T-cell (primary cell): Measurements from ENCODE around the gene PRKN. TPM values are rescaled to one million over a fixed set of nuclear protein-coding genes. Genes with fewer than 3 reads are reported as not detected.
"Not testable (repeated sequence)": the region's sequence is repeated elsewhere in the genome, so short reads cannot be mapped to it uniquely, and the experiment has no call there.

ENCODE experiments used
- ATAC-seq, 4 experiments: fragments of 200-7000 bp in 3 of 4; fragments of 150-1000 bp in 1 of 4; cut with Tn5 transposase; replicated peaks in 1 of 4; 1 replicate in 3 of 4; 2 replicates in 1 of 4; pipeline ENCODE4 v1.10.0; 2021; ENCODE audit warnings: moderate library complexity in 3 of 4, mild to moderate bottlenecking in 2 of 4, moderate number of reproducible peaks in 1 of 4
- CTCF ChIA-PET, 2 donors: fragments of 300-600 bp; sonication (Branson Sonifier 250); formaldehyde crosslinking; loops; one replicate each; lab custom pipeline; 2022; ENCODE audit warnings: antibody characterized with exemption in 2 of 2; lab: Charles Lee
- POLR2A ChIA-PET, 2 donors: fragments of 300-600 bp; sonication (Branson Sonifier 250); formaldehyde crosslinking; loops; one replicate each; lab custom pipeline; 2022; ENCODE audit warnings: antibody characterized with exemption in 2 of 2; lab: Charles Lee
- DNase-seq, 35 experiments: peaks; one replicate each; pipeline versions ENCODE4 v3.0.0 to v3.0.0-alpha.2; 2013 to 2023
- H3K27ac ChIP-seq: one replicate; pipeline ENCODE4 v1.5.1; 2013; ENCODE audit warnings: low read length
- H3K27me3 ChIP-seq, 2 experiments: replicated peaks in 1 of 2; 1 replicate in 1 of 2; 2 replicates in 1 of 2; pipeline versions ENCODE4 v1.6.1 to v1.7.0; 2013; ENCODE audit warnings: low read length in 1 of 2, mixed read lengths in 1 of 2; ENCODE audit not compliant: control insufficient read depth in 2 of 2, insufficient read depth in 2 of 2; ENCODE audit errors: extremely low read depth in 1 of 2
- H3K36me3 ChIP-seq, 2 donors: 1 replicate in 1 of 2; 2 replicates in 1 of 2; pipeline versions ENCODE4 v1.6.1 to v1.7.0; 2013; ENCODE audit warnings: low read length in 1 of 2; ENCODE audit not compliant: control insufficient read depth in 2 of 2, insufficient read depth in 1 of 2; ENCODE audit errors: extremely low read depth in 1 of 2
- H3K4me1 ChIP-seq, 2 experiments: 1 replicate in 1 of 2; 2 replicates in 1 of 2; pipeline versions ENCODE4 v1.6.1 to v1.7.0; 2013; ENCODE audit warnings: low read length in 2 of 2, mixed read lengths in 1 of 2; ENCODE audit not compliant: insufficient read depth in 2 of 2, control insufficient read depth in 1 of 2; ENCODE audit errors: extremely low read depth in 1 of 2
- H3K4me3 ChIP-seq, 2 donors: 1 replicate in 1 of 2; 2 replicates in 1 of 2; pipeline versions ENCODE4 v1.5.1 to v1.7.0; 2013; ENCODE audit warnings: mild to moderate bottlenecking in 2 of 2, low read length in 1 of 2, moderate library complexity in 1 of 2; ENCODE audit not compliant: control insufficient read depth in 1 of 2; ENCODE audit errors: extremely low read depth in 1 of 2
- H3K9me3 ChIP-seq: 2 replicates; pipeline ENCODE4 v1.7.0; 2013
- H3K27ac Mint-ChIP-seq, 2 donors: one replicate each; pipeline ENCODE4 v1.8.0; 2020 to 2021; ENCODE audit warnings: mild to moderate bottlenecking in 2 of 2, mixed read lengths in 2 of 2
- H3K27me3 Mint-ChIP-seq, 2 donors: one replicate each; pipeline ENCODE4 v1.8.0; 2021 to 2022; ENCODE audit warnings: mixed read lengths in 2 of 2
- H3K36me3 Mint-ChIP-seq: one replicate; pipeline ENCODE4 v1.8.0; 2021; ENCODE audit warnings: mixed read lengths
- H3K4me1 Mint-ChIP-seq, 3 donors: one replicate each; pipeline ENCODE4 v1.8.0; 2020 to 2022; ENCODE audit warnings: mixed read lengths in 3 of 3, mild to moderate bottlenecking in 1 of 3
- H3K4me3 Mint-ChIP-seq, 3 donors: one replicate each; pipeline ENCODE4 v1.8.0; 2020 to 2022; ENCODE audit warnings: mild to moderate bottlenecking in 3 of 3, mixed read lengths in 3 of 3, moderate library complexity in 3 of 3
- H3K9me3 Mint-ChIP-seq, 3 donors: one replicate each; pipeline ENCODE4 v1.8.0; 2020 to 2022; ENCODE audit warnings: mixed read lengths in 3 of 3
- WGBS: methylation state at CpG from one replicate; pipeline ENCODE4 v1.1.5; 2013; ENCODE audit warnings: missing lambda C conversion rate; ENCODE audit not compliant: insufficient coverage; 5-methylcytosine and 5-hydroxymethylcytosine counted together
- total RNA-seq, 35 experiments: library from RNA in 6 of 35; stranded (reverse) in 6 of 35; fragments of 120-200 nt in 1 of 35; gene quantifications; one replicate each; pipeline versions ENCODE4 v1.2.1 to v1.2.4 and lab custom pipeline; 2013 to 2026

Gene PRKN
- total RNA-seq, 5 donors from 2014 or later (not counting 1 experiment from before 2014, with no cell fraction given) = 3.4 to 7.7 (median 6.1) TPM

DNA sequence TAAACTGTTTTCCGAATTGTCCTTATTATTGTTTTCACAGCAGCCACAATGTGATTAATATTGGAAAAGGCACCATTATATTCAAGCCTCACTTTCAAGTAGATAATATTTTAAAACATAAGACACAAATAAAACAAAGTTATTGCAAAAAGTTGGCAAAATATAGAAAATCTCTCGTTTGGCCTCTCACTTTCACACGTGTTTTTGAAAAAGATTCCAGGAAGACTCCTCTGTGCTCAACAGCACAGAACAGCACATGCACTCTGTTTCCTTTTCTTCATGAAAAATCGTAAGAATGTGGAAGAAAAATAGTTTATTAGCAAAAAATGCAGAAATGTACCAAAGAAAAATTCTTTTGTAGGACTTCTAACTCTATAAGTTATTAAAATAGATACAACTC is 46.7 kb downstream of the PRKN start:
- H3K27me3 Mint-ChIP-seq = no peaks in the 10 kb centered on the region
- H3K36me3 ChIP-seq = no peaks in the 10 kb centered on the region
- ChIA-PET POLR2A (no interaction called here), CTCF (no interaction called here)
- H3K9me3 ChIP-seq = no peaks in the 10 kb centered on the region
- no peaks in the 10 kb centered on the region for H3K4me1 ChIP-seq
- H3K27ac ChIP-seq = no peak overlapping the region
- no peak overlapping the region for H3K4me3 Mint-ChIP-seq
- no peaks in the 10 kb centered on the region for H3K4me1 Mint-ChIP-seq
- H3K36me3 Mint-ChIP-seq = no peaks in the 10 kb centered on the region
- H3K27ac Mint-ChIP-seq = no peak overlapping the region
- DNase-seq (no peak), ATAC-seq (no peak)
- no peaks in the 10 kb centered on the region for H3K27me3 ChIP-seq
- no peak overlapping the region for H3K4me3 ChIP-seq
- WGBS = no CpG with 5 or more reads among the region's 4 CpGs
- peaks cover 0 to 5% (median 4%) of the 10 kb centered on the region in 3 donors for H3K9me3 Mint-ChIP-seq

DNA sequence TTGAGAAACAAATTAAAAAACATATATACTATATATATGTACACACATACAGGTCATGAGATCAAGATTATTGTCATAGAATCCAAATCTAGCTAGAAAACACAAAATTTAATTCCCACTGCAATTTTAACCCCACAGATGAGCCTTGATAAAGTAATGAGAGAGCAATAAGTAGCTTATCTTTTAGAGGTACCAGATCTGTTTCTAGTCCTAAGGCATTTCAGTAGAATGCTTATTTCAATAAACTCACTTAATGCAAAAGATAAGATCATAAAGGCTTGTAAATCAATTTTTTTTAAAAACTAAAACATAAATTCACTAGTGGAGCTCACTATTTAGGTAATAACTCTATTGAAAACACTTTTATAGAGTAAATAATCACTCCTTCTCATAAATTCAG is 47.2 kb downstream of the PRKN start:
- CTCF ChIA-PET = no interaction called here
- Mint-ChIP-seq H3K27me3 (no peaks in the 10 kb centered on the region), H3K36me3 (no peaks in the 10 kb centered on the region), H3K4me3 (no peak overlapping the region), H3K9me3 (peaks cover 0 to 5% (median 4%) of the 10 kb centered on the region in 3 donors), H3K4me1 (no peaks in the 10 kb centered on the region), H3K27ac (no peak overlapping the region)
- no peak for ATAC-seq
- POLR2A ChIA-PET = no interaction called here
- H3K9me3 ChIP-seq = no peaks in the 10 kb centered on the region
- H3K4me3 ChIP-seq = no peak overlapping the region
- DNase-seq = no peak
- no peaks in the 10 kb centered on the region for H3K27me3 ChIP-seq
- H3K27ac ChIP-seq = no peak overlapping the region
- H3K36me3 ChIP-seq = no peaks in the 10 kb centered on the region
- no peaks in the 10 kb centered on the region for H3K4me1 ChIP-seq

DNA sequence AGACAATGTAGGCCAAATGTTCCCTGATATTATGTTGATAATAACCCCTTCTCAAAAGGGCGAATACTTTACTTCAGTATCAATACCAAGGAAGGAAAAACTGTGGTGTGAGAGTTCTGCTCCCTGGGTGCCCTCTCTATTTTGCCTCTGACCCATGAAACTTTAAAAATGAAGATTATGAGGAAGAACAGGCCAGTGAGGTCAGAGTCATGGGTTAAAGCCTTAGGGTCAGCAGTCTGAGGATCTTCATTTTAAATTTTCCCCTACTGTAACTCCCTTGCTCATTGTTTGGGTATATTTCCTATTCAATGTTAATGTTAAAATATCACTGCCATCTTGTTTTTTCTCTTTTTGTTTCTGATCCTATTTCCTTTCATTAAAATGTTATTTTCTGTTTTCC is 47.9 kb downstream of the PRKN start:
- WGBS = no CpG with 5 or more reads among the region's 1 CpG
- Mint-ChIP-seq H3K27me3 (no peaks in the 10 kb centered on the region), H3K36me3 (no peaks in the 10 kb centered on the region), H3K27ac (no peak overlapping the region), H3K9me3 (peaks cover 1 to 6% (median 4%) of the 10 kb centered on the region in 3 donors), H3K4me1 (no peaks in the 10 kb centered on the region), H3K4me3 (no peak overlapping the region)
- H3K4me3 ChIP-seq = no peak overlapping the region
- no peak for DNase-seq
- no peaks in the 10 kb centered on the region for H3K36me3 ChIP-seq
- CTCF ChIA-PET = no interaction called here
- no peak overlapping the region for H3K27ac ChIP-seq
- no peaks in the 10 kb centered on the region for H3K4me1 ChIP-seq
- no peaks in the 10 kb centered on the region for H3K27me3 ChIP-seq
- no peak for ATAC-seq
- POLR2A ChIA-PET = no interaction called here
- no peaks in the 10 kb centered on the region for H3K9me3 ChIP-seq

DNA sequence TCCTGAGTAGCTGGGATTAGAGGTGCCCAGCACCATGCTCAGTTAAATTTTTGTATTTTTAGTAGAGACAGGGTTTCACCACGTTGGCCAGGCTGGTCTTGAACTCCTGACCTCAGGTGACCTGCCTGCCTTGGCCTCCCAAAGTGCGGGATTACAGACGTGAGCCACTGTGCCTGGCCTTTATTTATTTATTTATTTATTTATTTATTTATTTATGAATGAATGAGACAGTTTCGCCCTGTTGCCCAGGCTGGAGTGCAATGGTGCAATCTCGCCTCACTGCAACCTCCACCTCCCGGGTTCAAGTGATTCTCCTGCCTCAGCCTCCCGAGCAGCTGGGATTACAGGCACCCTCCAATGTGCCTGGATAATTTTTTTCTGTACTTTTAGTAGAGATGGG is 48.7 kb downstream of the PRKN start:
- H3K36me3 ChIP-seq, H3K4me1 ChIP-seq, H3K27ac Mint-ChIP-seq, H3K9me3 ChIP-seq, H3K27ac ChIP-seq, CTCF ChIA-PET, H3K27me3 ChIP-seq, ATAC-seq, H3K4me3 Mint-ChIP-seq, H3K4me1 Mint-ChIP-seq, H3K36me3 Mint-ChIP-seq, H3K4me3 ChIP-seq, POLR2A ChIA-PET, H3K27me3 Mint-ChIP-seq, DNase-seq: not testable (repeated sequence)
- no CpG with 5 or more reads among the region's 7 CpGs for WGBS
- H3K9me3 Mint-ChIP-seq = peaks cover 4 to 12% (median 7%) of the 10 kb centered on the region in 3 donors

DNA sequence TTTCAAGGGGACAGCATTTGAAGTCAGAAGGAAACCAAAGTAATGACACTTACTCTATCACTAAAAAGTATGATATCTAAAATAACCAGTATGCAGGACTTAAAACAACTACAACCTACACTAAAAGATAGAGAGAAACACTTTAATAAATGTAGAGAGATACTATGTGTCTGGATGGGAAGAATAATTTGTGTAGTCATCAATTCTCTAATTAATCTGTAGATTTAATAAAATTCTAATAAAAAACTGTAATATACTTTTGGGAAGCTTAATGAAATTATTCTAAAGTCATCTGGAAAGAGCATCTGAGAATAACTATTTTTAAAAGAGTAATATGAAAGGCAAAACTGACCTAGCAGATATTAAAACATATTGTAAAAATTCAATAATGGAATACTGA is 52.1 kb downstream of the PRKN start:
- ChIA-PET CTCF (interaction anchor here in 1 of 2 donors (0.6 kb wide), 1 partner anchor 119 kb away, joined by 4 read pairs; no protein-coding TSS in a partner anchor), POLR2A (interaction anchor here in 1 of 2 donors (0.6 kb wide), 1 partner anchor 152 kb away, joined by 3 read pairs; no protein-coding TSS in a partner anchor)
- no peaks in the 10 kb centered on the region for H3K36me3 Mint-ChIP-seq
- Histone ChIP-seq H3K36me3 (no peaks in the 10 kb centered on the region), H3K9me3 (no peaks in the 10 kb centered on the region), H3K27ac (no peak overlapping the region), H3K27me3 (no peaks in the 10 kb centered on the region), H3K4me3 (no peak overlapping the region), H3K4me1 (no peaks in the 10 kb centered on the region)
- no peak overlapping the region for H3K27ac Mint-ChIP-seq
- no peaks in the 10 kb centered on the region for H3K27me3 Mint-ChIP-seq
- DNase-seq (no peak), ATAC-seq (no peak)
- H3K9me3 Mint-ChIP-seq = peaks cover 2 to 7% (median 7%) of the 10 kb centered on the region in 3 donors
- H3K4me3 Mint-ChIP-seq = no peak overlapping the region
- H3K4me1 Mint-ChIP-seq = no peaks in the 10 kb centered on the region

DNA sequence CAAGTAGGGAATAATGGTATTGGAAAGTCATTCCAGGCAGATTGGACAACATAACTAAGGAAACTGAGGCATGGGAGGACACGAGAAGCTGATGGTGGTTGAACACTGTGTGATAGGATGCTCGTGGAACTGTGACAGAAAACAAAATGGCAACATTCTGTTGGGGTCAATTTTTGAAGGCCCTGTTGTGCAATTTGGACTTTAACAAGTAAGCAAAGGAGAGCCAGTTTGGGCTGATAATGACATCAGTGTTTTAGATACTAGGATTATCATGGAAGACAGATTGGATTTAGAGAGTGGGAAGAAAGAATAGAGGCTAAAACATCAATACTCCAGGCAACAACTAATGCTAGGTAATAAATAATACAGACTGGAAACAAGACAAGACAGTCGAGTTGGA is 53.1 kb downstream of the PRKN start:
- CTCF ChIA-PET = no interaction called here
- 51% methylated on average over 2 of the region's 3 CpGs for WGBS
- Mint-ChIP-seq H3K36me3 (peaks cover 5% of the 10 kb centered on the region), H3K27me3 (no peaks in the 10 kb centered on the region), H3K4me3 (no peak overlapping the region), H3K27ac (no peak overlapping the region), H3K9me3 (peaks cover 2 to 7% (median 7%) of the 10 kb centered on the region in 3 donors), H3K4me1 (no peaks in the 10 kb centered on the region)
- Histone ChIP-seq H3K4me1 (no peaks in the 10 kb centered on the region), H3K9me3 (no peaks in the 10 kb centered on the region), H3K27me3 (no peaks in the 10 kb centered on the region), H3K36me3 (no peaks in the 10 kb centered on the region), H3K27ac (no peak overlapping the region), H3K4me3 (no peak overlapping the region)
- DNase-seq (no peak), ATAC-seq (no peak)
- POLR2A ChIA-PET = no interaction called here

DNA sequence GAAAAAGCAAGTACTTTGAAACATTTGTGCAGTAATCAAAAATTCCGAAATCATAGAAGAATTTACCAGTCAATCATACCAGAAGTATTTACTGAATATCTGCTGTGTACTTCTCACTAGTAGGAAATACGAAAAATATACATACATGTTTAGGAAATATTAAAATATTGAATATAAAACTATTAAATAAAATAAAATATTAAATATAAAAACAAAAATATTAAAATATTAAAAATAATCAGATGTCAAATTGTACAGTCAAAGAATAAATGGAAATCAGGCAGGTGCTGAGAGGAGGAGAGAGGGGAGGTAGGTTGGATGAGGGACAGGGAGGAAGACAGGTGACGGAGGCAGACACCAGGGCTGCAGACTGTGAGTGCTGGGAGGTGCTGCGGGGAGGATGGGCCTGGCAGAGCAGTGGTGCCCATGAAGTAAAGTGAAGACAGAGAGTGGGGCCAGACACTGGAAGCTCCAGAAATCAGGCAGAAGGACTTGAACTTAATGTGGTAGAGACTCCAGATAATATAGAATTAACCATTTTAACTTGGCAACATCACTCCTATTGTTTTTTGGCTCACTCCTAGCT is 55.9 kb downstream of the PRKN start:
- H3K4me1 ChIP-seq = no peaks in the 10 kb centered on the region
- no CpG with 5 or more reads among the region's 4 CpGs for WGBS
- POLR2A ChIA-PET = no interaction called here
- no peaks in the 10 kb centered on the region for H3K9me3 ChIP-seq
- DNase-seq (no peak), ATAC-seq (no peak)
- H3K4me3 ChIP-seq = no peak overlapping the region
- H3K27me3 ChIP-seq = no peaks in the 10 kb centered on the region
- Mint-ChIP-seq H3K9me3 (peaks cover 2 to 10% (median 7%) of the 10 kb centered on the region in 3 donors), H3K36me3 (peaks cover 9% of the 10 kb centered on the region), H3K27me3 (no peaks in the 10 kb centered on the region), H3K27ac (no peak overlapping the region), H3K4me3 (no peak overlapping the region), H3K4me1 (no peaks in the 10 kb centered on the region)
- CTCF ChIA-PET = no interaction called here
- H3K27ac ChIP-seq = no peak overlapping the region
- no peaks in the 10 kb centered on the region for H3K36me3 ChIP-seq
